Measurements from ENCODE around the gene DIRAS2.

DNA sequence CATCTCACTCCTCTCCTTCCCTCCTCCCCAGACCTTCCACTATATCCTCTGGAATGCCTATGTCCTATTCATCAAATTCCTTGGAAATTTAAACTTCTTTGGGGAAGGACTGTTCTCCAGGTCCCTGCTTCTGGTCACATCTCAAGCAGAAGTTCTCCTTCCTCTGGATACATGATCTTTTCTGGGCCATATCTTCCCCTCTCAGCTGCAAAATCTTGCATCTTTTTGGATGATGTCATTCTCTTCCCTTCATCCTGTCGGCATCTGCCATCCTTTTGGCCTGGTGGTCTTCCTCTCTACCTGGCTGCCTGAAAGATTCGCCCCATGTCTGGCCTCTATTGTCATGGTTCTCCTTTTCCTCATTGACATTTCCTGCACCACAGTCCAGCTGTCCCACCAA lies 5.2 kb upstream of the DIRAS2 start:
- TF ChIP-seq POLR2A (IDR thresholded peaks at IDR 0.05), result no peak
- no peak for TF ChIP-seq CTCF (IDR thresholded peaks at IDR 0.05)
